H9 (cell line): ENCODE data around the gene BAIAP2L1. TPM values are rescaled to one million over a fixed set of nuclear protein-coding genes. Genes with fewer than 3 reads are reported as not detected.
A peak's percentile ranks its signal among the peaks of the same experiment; 100 is the strongest.

ENCODE experiments used
- DNase-seq: peaks from one replicate; pipeline ENCODE4 v3.0.0-alpha.2; 2017
- H2AFZ ChIP-seq: one replicate; pipeline ENCODE4 v1.6.1; 2013; ENCODE audit warnings: mild to moderate bottlenecking, low read length, control low read depth, moderate library complexity
- H2AK5ac ChIP-seq: 2 replicates; pipeline ENCODE4 v1.6.1; 2013; ENCODE audit warnings: low read length, control low read depth, mixed read lengths; ENCODE audit not compliant: insufficient read length
- H2BK120ac ChIP-seq: one replicate; pipeline ENCODE4 v1.6.1; 2013; ENCODE audit warnings: low read depth, mild to moderate bottlenecking, low read length, control low read depth, inconsistent platforms; ENCODE audit not compliant: poor library complexity, severe bottlenecking
- H2BK12ac ChIP-seq: 2 replicates; pipeline ENCODE4 v1.6.1; 2013; ENCODE audit warnings: low read length, control low read depth, mixed read lengths, low read depth; ENCODE audit not compliant: insufficient read length
- H2BK15ac ChIP-seq: 2 replicates; pipeline ENCODE4 v1.6.1; 2013; ENCODE audit warnings: low read depth, low read length, control low read depth
- H2BK20ac ChIP-seq: one replicate; pipeline ENCODE4 v1.6.1; 2013; ENCODE audit warnings: low read depth, mild to moderate bottlenecking, low read length, control low read depth, inconsistent platforms; ENCODE audit not compliant: poor library complexity, severe bottlenecking
- H2BK5ac ChIP-seq: 2 replicates; pipeline ENCODE4 v1.6.1; 2013; ENCODE audit warnings: low read length, control low read depth, mixed read lengths; ENCODE audit not compliant: insufficient read length
- H3K14ac ChIP-seq: 2 replicates; pipeline ENCODE4 v1.6.1; 2013; ENCODE audit warnings: low read length, control low read depth; ENCODE audit not compliant: insufficient read depth
- H3K18ac ChIP-seq: 2 replicates; pipeline ENCODE4 v1.6.1; 2013; ENCODE audit warnings: low read depth, mild to moderate bottlenecking, mixed read lengths, low read length, control low read depth; ENCODE audit not compliant: insufficient read length
- H3K23ac ChIP-seq: 2 replicates; pipeline ENCODE4 v1.6.1; 2013; ENCODE audit warnings: low read length, control low read depth, mixed read lengths, low read depth; ENCODE audit not compliant: insufficient read length
- H3K23me2 ChIP-seq: 2 replicates; pipeline ENCODE4 v1.6.1; 2013; ENCODE audit warnings: low read depth, mild to moderate bottlenecking, mixed read lengths, low read length, control low read depth; ENCODE audit not compliant: insufficient read length, poor library complexity, severe bottlenecking
- H3K27ac ChIP-seq: 2 replicates; pipeline ENCODE4 v1.5.1; 2013; ENCODE audit warnings: low read length, control low read depth, mixed read lengths, low read depth; ENCODE audit not compliant: insufficient read length
- H3K27me3 ChIP-seq: 2 replicates; pipeline ENCODE4 v1.6.1; 2013; ENCODE audit warnings: low read length, control low read depth, inconsistent platforms; ENCODE audit not compliant: insufficient read depth
- H3K4ac ChIP-seq: 2 replicates; pipeline ENCODE4 v1.6.1; 2013; ENCODE audit warnings: low read depth, mild to moderate bottlenecking, control low read depth, inconsistent platforms, low read length, moderate library complexity
- H3K4me1 ChIP-seq: 2 replicates; pipeline ENCODE4 v1.6.1; 2013; ENCODE audit warnings: low read length, control low read depth, inconsistent platforms; ENCODE audit not compliant: insufficient read depth
- H3K4me2 ChIP-seq: 2 replicates; pipeline ENCODE4 v1.6.1; 2013; ENCODE audit warnings: low read length, control low read depth, mixed read lengths; ENCODE audit not compliant: insufficient read length, insufficient read depth
- H3K56ac ChIP-seq: 2 replicates; pipeline ENCODE4 v1.6.1; 2013; ENCODE audit warnings: low read depth, mild to moderate bottlenecking, mixed read lengths, low read length, control low read depth; ENCODE audit not compliant: insufficient read length
- H3K79me1 ChIP-seq: 2 replicates; pipeline ENCODE4 v1.6.1; 2013; ENCODE audit warnings: low read depth, mild to moderate bottlenecking, moderate library complexity, low read length, control low read depth, inconsistent platforms; ENCODE audit not compliant: insufficient read depth, poor library complexity, severe bottlenecking
- H3K79me2 ChIP-seq: 2 replicates; pipeline ENCODE4 v1.6.1; 2013; ENCODE audit warnings: low read length, control low read depth, inconsistent platforms; ENCODE audit not compliant: insufficient read depth
- H3K9ac ChIP-seq: 2 replicates; pipeline ENCODE4 v1.6.1; 2013; ENCODE audit warnings: low read length, control low read depth, mixed read lengths; ENCODE audit not compliant: insufficient read length; ENCODE audit errors: extremely low read depth
- H3K9me3 ChIP-seq: one replicate; pipeline ENCODE4 v1.6.1; 2013; ENCODE audit warnings: low read depth, low read length, inconsistent platforms; ENCODE audit not compliant: control insufficient read depth
- H3T11ph ChIP-seq: one replicate; pipeline ENCODE4 v1.6.1; 2013; ENCODE audit warnings: mild to moderate bottlenecking, low read length, control low read depth, inconsistent platforms
- H4K20me1 ChIP-seq: one replicate; pipeline ENCODE4 v1.6.1; 2013; ENCODE audit not compliant: control insufficient read depth, insufficient read length, insufficient read depth
- H4K5ac ChIP-seq: 2 replicates; pipeline ENCODE4 v1.6.1; 2013; ENCODE audit warnings: low read depth, mild to moderate bottlenecking, mixed read lengths, low read length, control low read depth; ENCODE audit not compliant: insufficient read length
- H4K8ac ChIP-seq: replicated peaks from 2 replicates; pipeline ENCODE4 v1.6.1; 2013; ENCODE audit warnings: low read length, control low read depth, mixed read lengths, low read depth; ENCODE audit not compliant: insufficient read length
- H4K91ac ChIP-seq: 2 replicates; pipeline ENCODE4 v1.6.1; 2013; ENCODE audit warnings: low read depth, mild to moderate bottlenecking, moderate library complexity, mixed read lengths, low read length, control low read depth; ENCODE audit not compliant: insufficient read length
- H3K27ac Mint-ChIP-seq, 3 experiments: 2 replicates in 2 of 3; 3 replicates in 1 of 3; pipeline ENCODE4 v1.8.0; 2020 to 2021; ENCODE audit warnings: mixed read lengths in 3 of 3, mild to moderate bottlenecking in 1 of 3, moderate library complexity in 1 of 3
- H3K27me3 Mint-ChIP-seq: 2 replicates; pipeline ENCODE4 v1.8.0; 2021; ENCODE audit warnings: low read depth, mild to moderate bottlenecking, moderate library complexity, mixed read lengths
- H3K36me3 Mint-ChIP-seq, 3 experiments: 2 replicates in 2 of 3; 3 replicates in 1 of 3; pipeline ENCODE4 v1.8.0; 2020 to 2021; ENCODE audit warnings: low read depth in 3 of 3, mixed read lengths in 3 of 3; ENCODE audit not compliant: insufficient read depth in 1 of 3
- H3K4me1 Mint-ChIP-seq, 2 experiments: 2 replicates each; pipeline ENCODE4 v1.8.0; 2020; ENCODE audit warnings: mixed read lengths in 2 of 2
- H3K4me3 Mint-ChIP-seq, 2 experiments: 2 replicates in 1 of 2; 3 replicates in 1 of 2; pipeline ENCODE4 v1.8.0; 2020 to 2021; ENCODE audit warnings: mild to moderate bottlenecking in 2 of 2, mixed read lengths in 2 of 2, moderate library complexity in 1 of 2
- H3K9me3 Mint-ChIP-seq, 2 experiments: 2 replicates in 1 of 2; 3 replicates in 1 of 2; pipeline ENCODE4 v1.8.0; 2020; ENCODE audit warnings: mild to moderate bottlenecking in 2 of 2, mixed read lengths in 2 of 2, moderate library complexity in 1 of 2
- CTCF ChIP-seq: fragments of 200-600 bp; sonication (generic); conservative IDR thresholded peaks from 3 replicates; pipeline ENCODE4 v1.8.0; 2021; ENCODE audit warnings: antibody characterized with exemption, mild to moderate bottlenecking
- WGBS: extraction: QIAGEN DNeasy Blood & Tissue Kit; methylation state at CpG from one replicate; pipeline ENCODE4 v1.1.7; 2013; ENCODE audit warnings: missing lambda C conversion rate, low lambda C conversion rate, mixed read lengths; ENCODE audit not compliant: insufficient read length; ENCODE audit errors: extremely low coverage; 5-methylcytosine and 5-hydroxymethylcytosine counted together
- total RNA-seq: library from RNA; stranded (reverse); gene quantifications from 2 replicates; pipeline ENCODE4 v1.2.1, GENCODE V29; 2021

The BAIAP2L1 gene
- total RNA-seq, 1 experiment from 2014 or later: 25.9 TPM

GRCh38 chr7:98286701-98287485 is 114.0 kb downstream of the BAIAP2L1 start:
- no peak overlapping the region for H3K4me2 ChIP-seq
- H3K4ac ChIP-seq: no peak overlapping the region
- no peak overlapping the region for H3K14ac ChIP-seq
- H3K56ac ChIP-seq: no peak overlapping the region
- no peak overlapping the region for H2BK5ac ChIP-seq
- Mint-ChIP-seq H3K9me3 (no peaks in the 10 kb centered on the region), H3K4me1 (peaks cover 33 to 46% of the 10 kb centered on the region in 2 experiments), H3K36me3 (peaks cover 6 to 34% (median 28%) of the 10 kb centered on the region in 3 experiments), H3K4me3 (0 out of 5 replicates have a peak overlapping the region, but pooled peaks of 1 of the 2 experiments have one; percentile 7), H3K27me3 (no peaks in the 10 kb centered on the region), H3K27ac (peak overlapping the region; percentile 34 to 95 (median 86); a peak in 2 of 7 replicates)
- no peaks in the 10 kb centered on the region for H4K20me1 ChIP-seq
- H3K18ac ChIP-seq: no peak overlapping the region
- H3K27ac ChIP-seq: no peak overlapping the region
- peaks cover 6% of the 10 kb centered on the region for H3K23me2 ChIP-seq
- no peaks in the 10 kb centered on the region; the same call in 1 of the 2 replicates for H3K4me1 ChIP-seq
- TF ChIP-seq CTCF: no peak
- no peak overlapping the region for H2BK20ac ChIP-seq
- H3K23ac ChIP-seq: no peak overlapping the region
- H2BK12ac ChIP-seq: no peak overlapping the region
- no peak overlapping the region for H3K9ac ChIP-seq
- H3K79me2 ChIP-seq: peaks cover 2% of the 10 kb centered on the region; the same call in 1 of the 2 replicates
- H2BK15ac ChIP-seq: no peak overlapping the region
- no peaks in the 10 kb centered on the region for H3K27me3 ChIP-seq
- H2AK5ac ChIP-seq: no peak overlapping the region
- no CpG with 5 or more reads among the region's 21 CpGs for WGBS
- H2BK120ac ChIP-seq: no peak overlapping the region
- no peak overlapping the region for H4K8ac ChIP-seq
- no peak overlapping the region for H4K5ac ChIP-seq
- H3T11ph ChIP-seq: no peak overlapping the region
- H3K9me3 ChIP-seq: no peaks in the 10 kb centered on the region
- H4K91ac ChIP-seq: no peak overlapping the region
- peaks cover 6% of the 10 kb centered on the region for H3K79me1 ChIP-seq
- H2AFZ ChIP-seq: no peak overlapping the region
- DNase-seq: peak; percentile 41
